H1 (cell line): ENCODE data around the gene SPAST. TPM values are rescaled to one million over a fixed set of nuclear protein-coding genes. Genes with fewer than 3 reads are reported as not detected.

ENCODE experiments used
- CTCF ChIA-PET: fragments of 300-600 bp; sonication (Branson Sonifier 250); formaldehyde crosslinking; loops from one replicate; lab custom pipeline; 2021; ENCODE audit not compliant: partially characterized antibody; lab: Charles Lee
- POLR2A ChIA-PET: fragments of 300-600 bp; sonication (Branson Sonifier 250); formaldehyde crosslinking; loops from one replicate; lab custom pipeline; 2021; ENCODE audit warnings: inconsistent platforms; ENCODE audit not compliant: partially characterized antibody; lab: Charles Lee
- DNase-seq, 2 experiments: peaks; one replicate each; pipeline versions ENCODE4 v3.0.0 to v3.0.0-alpha.2; 2010 to 2022; ENCODE audit warnings: low spot score in 2 of 2, low read depth in 1 of 2, mixed read lengths in 1 of 2
- FAIRE-seq: peaks from 2 replicates; lab custom pipeline; 2011; peaks lifted over from hg19 to GRCh38; lab: Jason Lieb, UNC
- H2AFZ ChIP-seq: 2 replicates; pipeline ENCODE4 v1.8.1; 2012; ENCODE audit warnings: low read length, inconsistent platforms
- H2AK5ac ChIP-seq: 2 replicates; pipeline ENCODE4 v1.6.1; 2013; ENCODE audit warnings: low read depth, low read length
- H2BK120ac ChIP-seq: replicated peaks from 2 replicates; pipeline ENCODE3; 2013; ENCODE audit warnings: low read depth, low read length, inconsistent platforms
- H2BK12ac ChIP-seq: 2 replicates; pipeline ENCODE4 v1.6.1; 2013; ENCODE audit warnings: low read depth, low read length
- H2BK15ac ChIP-seq: 2 replicates; pipeline ENCODE4 v1.6.1; 2013; ENCODE audit warnings: low read length
- H2BK20ac ChIP-seq: 2 replicates; pipeline ENCODE4 v1.6.1; 2013; ENCODE audit warnings: low read length
- H2BK5ac ChIP-seq: 2 replicates; pipeline ENCODE4 v1.6.1; 2013; ENCODE audit warnings: low read depth, low read length
- H3K14ac ChIP-seq: 2 replicates; pipeline ENCODE4 v1.6.1; 2013; ENCODE audit warnings: inconsistent platforms; ENCODE audit not compliant: insufficient read length
- H3K18ac ChIP-seq: 2 replicates; pipeline ENCODE4 v1.6.1; 2013; ENCODE audit warnings: low read length; ENCODE audit errors: extremely low read depth
- H3K23ac ChIP-seq: 2 replicates; pipeline ENCODE4 v1.6.1; 2013; ENCODE audit warnings: inconsistent platforms; ENCODE audit not compliant: insufficient read length
- H3K23me2 ChIP-seq: 2 replicates; pipeline ENCODE4 v1.6.1; 2013; ENCODE audit warnings: low read depth, low read length
- H3K27ac ChIP-seq: 2 replicates; pipeline ENCODE4 v1.6.1; 2011; ENCODE audit warnings: low read depth, low read length, inconsistent platforms
- H3K27me3 ChIP-seq, 4 experiments: replicated peaks in 1 of 4; 1 replicate in 1 of 4; 2 replicates in 3 of 4; pipeline versions ENCODE4 v1.6.1 to v1.8.1; 2011 to 2013; ENCODE audit warnings: low read length in 3 of 4, mild to moderate bottlenecking in 3 of 4, inconsistent platforms in 2 of 4, mixed read lengths in 2 of 4, moderate library complexity in 1 of 4; ENCODE audit not compliant: control insufficient read depth in 3 of 4, insufficient read depth in 3 of 4; ENCODE audit errors: extremely low read depth in 1 of 4
- H3K36me3 ChIP-seq, 4 experiments: 2 replicates each; pipeline versions ENCODE4 v1.6.1 to v1.8.1; 2011 to 2013; ENCODE audit warnings: mild to moderate bottlenecking in 4 of 4, low read length in 3 of 4, moderate library complexity in 2 of 4, control low read depth in 1 of 4, inconsistent platforms in 1 of 4; ENCODE audit not compliant: insufficient read depth in 4 of 4, control insufficient read depth in 2 of 4
- H3K4ac ChIP-seq: replicated peaks from 2 replicates; pipeline ENCODE3; 2013; ENCODE audit warnings: low read length, low read depth, mixed read lengths, inconsistent platforms; ENCODE audit not compliant: insufficient read length
- H3K4me1 ChIP-seq, 4 experiments: replicated peaks in 1 of 4; 1 replicate in 1 of 4; 2 replicates in 3 of 4; pipeline versions ENCODE4 v1.6.1 to v1.8.1; 2011 to 2013; ENCODE audit warnings: low read length in 3 of 4, inconsistent platforms in 2 of 4, mixed read lengths in 1 of 4; ENCODE audit not compliant: insufficient read depth in 4 of 4, control insufficient read depth in 3 of 4
- H3K4me2 ChIP-seq, 2 experiments: 2 replicates each; pipeline versions ENCODE4 v1.6.1 to v1.8.1; 2011 to 2013; ENCODE audit warnings: low read depth in 2 of 2, low read length in 2 of 2, control low read depth in 1 of 2, inconsistent platforms in 1 of 2, mild to moderate bottlenecking in 1 of 2; ENCODE audit not compliant: insufficient read depth in 1 of 2
- H3K4me3 ChIP-seq, 4 experiments: fragments of 200-600, 300-600 bp in 1 of 4; sonication (generic), shearing (Covaris generic), sonication (Bioruptor Twin) in 1 of 4; 2 replicates each; pipeline versions ENCODE4 v1.5.1 to v1.8.1; 2011 to 2016; ENCODE audit warnings: low read length in 4 of 4, low read depth in 3 of 4, control low read depth in 2 of 4, inconsistent platforms in 2 of 4, mild to moderate bottlenecking in 2 of 4, mixed read lengths in 1 of 4, moderate library complexity in 1 of 4; ENCODE audit not compliant: insufficient read depth in 2 of 4; ENCODE audit errors: extremely low read depth in 1 of 4
- H3K56ac ChIP-seq: replicated peaks from 2 replicates; pipeline ENCODE3; 2013; ENCODE audit warnings: low read depth, mild to moderate bottlenecking, mixed read lengths, low read length, inconsistent platforms; ENCODE audit not compliant: insufficient read length
- H3K79me1 ChIP-seq: 2 replicates; pipeline ENCODE4 v1.6.1; 2013; ENCODE audit warnings: low read depth, low read length, control low read depth
- H3K79me2 ChIP-seq, 2 experiments: 2 replicates each; pipeline versions ENCODE4 v1.6.1 to v1.8.1; 2012 to 2013; ENCODE audit warnings: low read length in 2 of 2, mild to moderate bottlenecking in 2 of 2, inconsistent platforms in 1 of 2; ENCODE audit not compliant: insufficient read depth in 2 of 2, control insufficient read depth in 1 of 2
- H3K9ac ChIP-seq, 4 experiments: replicated peaks in 1 of 4; 1 replicate in 1 of 4; 2 replicates in 3 of 4; pipeline versions ENCODE4 v1.6.1 to v1.8.1; 2011 to 2013; ENCODE audit warnings: low read depth in 3 of 4, low read length in 3 of 4, control low read depth in 2 of 4, mild to moderate bottlenecking in 2 of 4, moderate library complexity in 2 of 4, inconsistent platforms in 1 of 4; ENCODE audit errors: extremely low read depth in 1 of 4
- H3K9me3 ChIP-seq, 2 experiments: 2 replicates each; pipeline versions ENCODE4 v1.6.1 to v1.8.1; 2012 to 2013; ENCODE audit warnings: mild to moderate bottlenecking in 2 of 2, moderate library complexity in 2 of 2, control low read depth in 1 of 2, inconsistent platforms in 1 of 2, low read depth in 1 of 2, low read length in 1 of 2, mixed read lengths in 1 of 2; ENCODE audit not compliant: insufficient read depth in 2 of 2
- H4K20me1 ChIP-seq, 2 experiments: replicated peaks in 1 of 2; 2 replicates each; pipeline versions ENCODE3 to v1.8.1; 2011 to 2013; ENCODE audit warnings: inconsistent platforms in 2 of 2, low read length in 2 of 2, mild to moderate bottlenecking in 1 of 2; ENCODE audit not compliant: insufficient read depth in 2 of 2, control insufficient read depth in 1 of 2
- H4K5ac ChIP-seq: 2 replicates; pipeline ENCODE4 v1.6.1; 2013; ENCODE audit warnings: low read length, low read depth, mixed read lengths, inconsistent platforms; ENCODE audit not compliant: insufficient read length
- H4K8ac ChIP-seq: 2 replicates; pipeline ENCODE4 v1.8.0; 2013; ENCODE audit warnings: mild to moderate bottlenecking, moderate library complexity, low read length, inconsistent platforms; ENCODE audit not compliant: insufficient read depth; ENCODE audit errors: extremely low read depth
- H4K91ac ChIP-seq: replicated peaks from 2 replicates; pipeline ENCODE3; 2013; ENCODE audit warnings: low read length, mixed read lengths, inconsistent platforms; ENCODE audit not compliant: insufficient read length
- EGR1 ChIP-seq: IDR thresholded peaks from 2 replicates; pipeline ENCODE4 v1.6.1; 2011; ENCODE audit warnings: low read depth, low read length, borderline replicate concordance
- PHF8 ChIP-seq: fragments of 200-600 bp; sonication (generic); conservative IDR thresholded peaks from 2 replicates; pipeline ENCODE4 v1.7.1; 2012; ENCODE audit warnings: low read depth, mild to moderate bottlenecking, inconsistent platforms, low read length, moderate library complexity
- POU5F1 ChIP-seq: IDR thresholded peaks from 2 replicates; pipeline ENCODE4 v1.6.1; 2011; ENCODE audit warnings: low read depth, mild to moderate bottlenecking, low read length, moderate library complexity
- SIX5 ChIP-seq: IDR thresholded peaks from 2 replicates; pipeline ENCODE4 v1.6.1; 2011; ENCODE audit warnings: mild to moderate bottlenecking, low read depth, low read length
- SP2 ChIP-seq: IDR thresholded peaks from 2 replicates; pipeline ENCODE4 v1.6.1; 2012; ENCODE audit warnings: mild to moderate bottlenecking, low read length, inconsistent platforms
- TBP ChIP-seq: IDR thresholded peaks from 2 replicates; pipeline ENCODE4 v1.6.1; 2011; ENCODE audit warnings: low read depth, low read length, improper control_type of control experiment
- WGBS, 2 experiments: shearing (Covaris generic) in 1 of 2; methylation state at CpG; one replicate each; pipeline versions ENCODE4 v1.1.6 to v1.1.7; 2013 to 2015; ENCODE audit warnings: low lambda C conversion rate in 2 of 2, mixed read lengths in 2 of 2, inconsistent platforms in 1 of 2, low coverage in 1 of 2, missing lambda C conversion rate in 1 of 2; ENCODE audit not compliant: insufficient replicate concordance in 2 of 2, insufficient coverage in 1 of 2, insufficient read length in 1 of 2; ENCODE audit errors: extremely low coverage in 1 of 2, missing lambda C conversion rate in 1 of 2; 5-methylcytosine and 5-hydroxymethylcytosine counted together
- long read RNA-seq, 2 experiments: library from RNA in 1 of 2; library from capped mRNA in 1 of 2; stranded (forward); transcript quantifications; one replicate each; pipeline ENCODE4 v2.0.0, GENCODE V29; 2021; ENCODE audit warnings: inconsistent platforms in 1 of 2
- polyA minus RNA-seq, 3 experiments: library from RNA; depleted of rRNA, polyadenylated mRNA; stranded (reverse); fragments of >200 nt; gene quantifications; 1 replicate in 2 of 3; 2 replicates in 1 of 3; pipeline ENCODE4 v1.2.3, GENCODE V29; 2011
- polyA plus RNA-seq, 7 experiments: library from polyadenylated mRNA; depleted of rRNA in 3 of 7; stranded (reverse) in 5 of 7; unstranded in 2 of 7; fragments of >200 nt in 5 of 7; fragments of 200-250 nt in 2 of 7; gene quantifications; 1 replicate in 5 of 7; 2 replicates in 1 of 7; 4 replicates in 1 of 7; pipeline versions ENCODE4 v1.2.1 to v1.2.3, GENCODE V29; 2011 to 2013; ENCODE audit warnings: missing spikeins in 2 of 7, mixed read lengths in 2 of 7
- total RNA-seq: library from RNA; stranded (reverse); fragmentation: NEBNext Ultra II Directional; extraction: Animal tissue kit (Norgen Biotek cat#: 25700); gene quantifications from 2 replicates; pipeline ENCODE4 v1.2.1, GENCODE V29; 2021

Gene SPAST, protein sequence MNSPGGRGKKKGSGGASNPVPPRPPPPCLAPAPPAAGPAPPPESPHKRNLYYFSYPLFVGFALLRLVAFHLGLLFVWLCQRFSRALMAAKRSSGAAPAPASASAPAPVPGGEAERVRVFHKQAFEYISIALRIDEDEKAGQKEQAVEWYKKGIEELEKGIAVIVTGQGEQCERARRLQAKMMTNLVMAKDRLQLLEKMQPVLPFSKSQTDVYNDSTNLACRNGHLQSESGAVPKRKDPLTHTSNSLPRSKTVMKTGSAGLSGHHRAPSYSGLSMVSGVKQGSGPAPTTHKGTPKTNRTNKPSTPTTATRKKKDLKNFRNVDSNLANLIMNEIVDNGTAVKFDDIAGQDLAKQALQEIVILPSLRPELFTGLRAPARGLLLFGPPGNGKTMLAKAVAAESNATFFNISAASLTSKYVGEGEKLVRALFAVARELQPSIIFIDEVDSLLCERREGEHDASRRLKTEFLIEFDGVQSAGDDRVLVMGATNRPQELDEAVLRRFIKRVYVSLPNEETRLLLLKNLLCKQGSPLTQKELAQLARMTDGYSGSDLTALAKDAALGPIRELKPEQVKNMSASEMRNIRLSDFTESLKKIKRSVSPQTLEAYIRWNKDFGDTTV
- total RNA-seq = 31.9 and 36.0 TPM in 2 replicates
- 3.1 and 4.4 TPM in 2 replicates for polyA plus RNA-seq (2011; rRNA removed)
- polyA plus RNA-seq (2011; cell fraction: cytosol; rRNA removed) = 6.5 TPM
- 7.7 TPM for polyA plus RNA-seq (2011; cell fraction: nucleus; rRNA removed)
- 7.9 to 17.9 TPM (median 11.9 TPM) in 4 replicates for polyA plus RNA-seq (2012, experiment 1 of 2)
- polyA plus RNA-seq (2012, experiment 2 of 2) = 0.84 TPM
- 24.8 TPM for polyA plus RNA-seq (2013, experiment 1 of 2)
- 25.8 TPM for polyA plus RNA-seq (2013, experiment 2 of 2)
- 17.1 and 22.7 TPM in 2 replicates for polyA minus RNA-seq (2011; rRNA and poly(A)+ RNA removed)
- 18.6 TPM for polyA minus RNA-seq (2011; cell fraction: cytosol; rRNA and poly(A)+ RNA removed)
- 29.4 TPM for polyA minus RNA-seq (2011; cell fraction: nucleus; rRNA and poly(A)+ RNA removed)
- long read RNA-seq, experiment 1, full-length matches to known transcripts = 7 of 28 reads
- long read RNA-seq, experiment 1, partial matches to known transcripts = 5 of 28 reads
- long read RNA-seq, experiment 1, other reads (novel, unspliced or antisense) = 16 of 28 reads
- long read RNA-seq, experiment 2, partial matches to known transcripts = 2 of 10 reads
- long read RNA-seq, experiment 2, other reads (novel, unspliced or antisense) = 8 of 10 reads

GRCh38 chr2:32063310-32064020, at the start of gene SPAST:
Gene SPAST, plus strand, starts transcription at chr2:32063556. Its CDS starts 276 bp downstream, at chr2:32063832.
- no peaks in the 10 kb centered on the region for H3K9me3 ChIP-seq
- no peak within 1 kb of the TSS for H2BK12ac ChIP-seq
- H3K18ac ChIP-seq = peak within 1 kb of the TSS; percentile 96
- H3K14ac ChIP-seq = no peak within 1 kb of the TSS
- H4K5ac ChIP-seq = peak within 1 kb of the TSS; percentile 81
- no peaks in the 10 kb centered on the region for H4K20me1 ChIP-seq
- peak within 1 kb of the TSS; percentile 54 to 83 (median 68) for H3K4me3 ChIP-seq
- no peak within 1 kb of the TSS for H4K91ac ChIP-seq
- H2BK20ac ChIP-seq = no peak within 1 kb of the TSS
- no peak within 1 kb of the TSS for H2AK5ac ChIP-seq
- no peak within 1 kb of the TSS for H3K23ac ChIP-seq
- peak within 1 kb of the TSS; percentile 90 for H3K56ac ChIP-seq
- ChIA-PET POLR2A (interaction anchor here (0.6 to 3.9 kb wide), 15 partner anchors 10 to 297 kb away, joined by 3 to 60 read pairs (median 4); partner anchors contain the start of genes DPY30, MEMO1 and SLC30A6), CTCF (interaction anchor here (1.3 to 2.8 kb wide), 3 partner anchors 8 to 36 kb away, joined by 3 to 13 read pairs (median 4); partner anchors contain the start of gene DPY30)
- H2BK15ac ChIP-seq = no peak within 1 kb of the TSS
- peak within 1 kb of the TSS; percentile 81; the same call in 1 of the 2 replicates for H2BK5ac ChIP-seq
- no peak within 1 kb of the TSS for H3K4ac ChIP-seq
- peaks cover 5% of the 10 kb centered on the region for H3K23me2 ChIP-seq
- H4K8ac ChIP-seq = peak within 1 kb of the TSS; percentile 89
- 1% methylated on average over 67 of the region's 79 CpGs; no CpG with 5 or more reads in 1 of the 2 experiments for WGBS, 2 experiments
- DNase-seq (peak; percentile 96 to 97), FAIRE-seq (no peak)
- no peaks in the 10 kb centered on the region; the same call in 1 of the 2 replicates for H3K79me1 ChIP-seq
- H2AFZ ChIP-seq = peak within 1 kb of the TSS; percentile 76
- no peaks in the 10 kb centered on the region for H3K36me3 ChIP-seq
- peaks cover 0 to 2% (median 0%) of the 10 kb centered on the region in 4 experiments; a peak in 2 of 7 replicates for H3K4me1 ChIP-seq
- no peaks in the 10 kb centered on the region for H3K27me3 ChIP-seq
- H3K9ac ChIP-seq = peak within 1 kb of the TSS; percentile 61 to 83 (median 70)
- H3K79me2 ChIP-seq = peaks cover 0 to 18% of the 10 kb centered on the region in 2 experiments; a peak in 2 of 4 replicates
- no peak within 1 kb of the TSS for H2BK120ac ChIP-seq
- peak within 1 kb of the TSS; percentile 70; the same call in 1 of the 2 replicates for H3K27ac ChIP-seq
- H3K4me2 ChIP-seq = peak within 1 kb of the TSS; percentile 85
- no peak for TF ChIP-seq POU5F1
- peak; percentile 76 for TF ChIP-seq PHF8
- TF ChIP-seq TBP = 0 out of 2 replicates have a peak, but pooled peaks have one; percentile 57
- no peak for TF ChIP-seq SP2
- no peak for TF ChIP-seq EGR1
- TF ChIP-seq SIX5 = peak; percentile 66
